ENCODE results near the gene MKI67.
"Not testable (repeated sequence)": the region's sequence is repeated elsewhere in the genome, so short reads cannot be mapped to it uniquely, and the experiment has no call there.

MKI67 gene

GRCh38 chr10:128149267-128150014 is 23.2 kb upstream of the MKI67 start:
- DNase-seq, result no peak

DNA sequence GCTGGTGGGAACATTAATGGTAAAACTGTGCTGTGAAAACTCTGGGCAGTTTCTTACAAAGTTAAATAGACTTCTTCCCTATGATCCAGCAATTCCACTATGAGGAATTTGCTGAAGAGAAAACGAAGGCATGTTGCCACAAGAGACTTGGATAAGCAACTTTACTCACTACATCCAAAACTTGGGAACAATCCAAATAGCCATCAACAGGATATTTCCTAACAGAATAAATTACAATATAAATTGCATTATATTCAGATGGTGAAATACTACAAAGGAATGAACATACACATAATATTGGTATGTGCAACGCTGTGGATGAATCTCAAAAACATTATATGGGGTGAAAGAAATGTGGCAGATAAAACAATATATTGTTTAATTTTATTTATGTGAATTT is 21.4 kb upstream of the MKI67 start:
- no peak for DNase-seq

- DNase-seq, result peak; percentile 43
Observed at GRCh38 chr10:128147064-128147463, 20.8 kb upstream of the MKI67 start.

- DNase-seq, result no peak
Observed at GRCh38 chr10:128144547-128144946, 18.3 kb upstream of the MKI67 start.

GRCh38 chr10:128143531-128143930 is 17.3 kb upstream of the MKI67 start:
- no peak for DNase-seq

DNA sequence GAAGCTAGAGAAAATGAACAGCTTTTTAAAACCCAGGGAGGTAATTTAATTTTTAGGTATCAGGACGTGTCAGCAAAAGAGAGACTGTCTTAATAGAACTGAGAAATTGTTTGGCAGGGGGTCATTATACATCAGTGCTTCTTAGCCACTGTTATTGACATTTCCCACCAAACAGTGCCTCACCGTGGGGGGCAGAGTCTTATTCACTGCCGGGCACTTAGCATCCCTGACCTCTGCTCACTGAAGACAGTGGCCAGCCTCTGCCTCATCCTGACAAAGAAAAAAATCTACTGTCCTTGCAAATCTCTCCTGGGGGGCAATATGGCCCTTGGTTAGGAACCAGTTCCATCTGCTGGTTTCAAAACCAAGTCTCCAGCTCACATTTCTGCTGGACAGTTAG is 14.2 kb upstream of the MKI67 start:
- no peak for DNase-seq

GRCh38 chr10:128138429-128138828 is 12.2 kb upstream of the MKI67 start:
- DNase-seq, result not testable (repeated sequence)

GRCh38 chr10:128137877-128138276 is 11.7 kb upstream of the MKI67 start:
- DNase-seq, result no peak

DNA sequence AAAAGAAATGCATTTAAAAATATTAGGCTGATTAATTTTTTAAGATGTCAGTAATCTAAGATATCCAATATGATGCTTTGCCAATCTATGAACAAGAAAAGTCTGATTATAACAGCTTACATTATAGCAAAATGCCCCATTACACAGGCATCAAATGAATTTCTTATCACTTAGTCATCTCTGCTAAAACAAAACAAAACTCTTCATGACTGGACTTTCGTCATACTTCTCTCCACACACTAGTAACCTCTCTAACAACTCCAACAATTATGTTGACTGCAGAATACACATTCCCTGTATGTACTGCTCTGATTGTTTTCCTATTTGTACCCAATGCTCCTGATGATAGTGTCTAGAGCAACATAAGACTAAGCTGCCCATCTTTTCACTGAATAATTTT is 3.8 kb upstream of the MKI67 start:
- DNase-seq, result no peak

DNA sequence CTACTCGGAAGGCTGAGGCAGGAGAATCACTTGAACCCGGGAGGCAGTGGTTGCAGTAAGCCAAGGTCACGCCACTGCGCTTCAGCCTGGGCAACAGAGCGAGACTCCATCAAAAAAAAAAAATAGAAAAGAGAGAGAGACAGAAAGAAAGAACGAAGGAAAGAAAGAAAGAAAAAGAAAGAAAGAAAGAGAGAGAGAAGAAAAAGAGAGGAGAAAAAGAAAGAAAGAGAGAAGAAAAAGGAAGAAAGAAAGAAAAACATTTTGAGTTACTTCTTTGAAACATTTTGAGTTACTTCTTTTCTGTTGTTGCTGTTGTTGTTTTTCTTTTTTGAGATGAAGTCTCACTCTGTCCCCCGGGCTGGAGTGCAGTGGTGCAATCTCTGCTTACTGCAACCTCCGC is 2.4 kb upstream of the MKI67 start:
- DNase-seq, result no peak

GRCh38 chr10:128125416-128125943 is 743 bp downstream of the MKI67 start:
- DNase-seq, result no peak

DNA sequence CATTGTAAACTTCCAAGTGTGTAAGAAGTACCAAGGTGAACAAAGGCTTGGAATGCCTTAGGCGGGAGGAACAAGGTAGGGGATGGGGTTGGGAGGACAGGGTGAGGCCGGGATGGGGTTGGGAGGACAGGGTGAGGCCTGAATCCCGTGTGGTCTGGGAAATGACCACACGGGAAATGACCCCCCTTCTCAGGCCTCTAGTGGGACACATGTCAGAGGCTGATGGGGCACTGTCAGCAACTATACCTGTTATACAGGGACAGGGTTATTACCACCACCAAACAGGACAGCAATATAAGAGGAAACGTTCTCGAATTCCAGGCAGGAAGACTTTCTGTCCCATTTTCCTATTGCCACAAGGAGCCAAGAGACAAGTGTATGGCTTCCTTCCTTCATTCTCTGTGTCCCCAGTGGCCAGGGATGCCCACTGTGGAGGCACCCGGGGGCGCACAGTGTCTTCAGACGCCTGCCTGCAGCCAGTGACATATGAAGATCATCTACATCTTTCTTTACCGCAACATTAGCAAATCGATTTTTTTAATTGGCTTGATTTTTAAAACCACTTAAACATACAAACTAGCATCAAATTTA is 1.3 kb downstream of the MKI67 start:
- no peak for DNase-seq

DNA sequence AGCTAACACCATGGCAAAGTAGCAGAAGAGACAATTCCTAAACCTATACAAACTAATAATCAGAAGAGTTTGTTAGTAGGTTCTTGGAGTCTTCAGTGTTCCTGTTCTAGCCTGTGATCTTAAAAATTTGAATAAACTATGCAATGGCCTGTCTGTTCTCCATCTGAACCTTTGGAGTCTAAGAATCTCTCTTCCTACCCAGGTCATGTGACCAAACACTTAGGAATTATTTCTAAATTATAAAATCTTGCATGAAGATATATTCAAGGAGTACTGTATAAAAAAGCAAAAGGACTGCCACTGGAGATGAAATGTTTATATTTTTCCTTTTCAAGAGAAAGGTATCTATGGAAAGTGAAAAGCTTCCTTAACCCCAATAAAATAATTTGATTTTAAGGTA is 2.4 kb downstream of the MKI67 start:
- no peak for DNase-seq

DNA sequence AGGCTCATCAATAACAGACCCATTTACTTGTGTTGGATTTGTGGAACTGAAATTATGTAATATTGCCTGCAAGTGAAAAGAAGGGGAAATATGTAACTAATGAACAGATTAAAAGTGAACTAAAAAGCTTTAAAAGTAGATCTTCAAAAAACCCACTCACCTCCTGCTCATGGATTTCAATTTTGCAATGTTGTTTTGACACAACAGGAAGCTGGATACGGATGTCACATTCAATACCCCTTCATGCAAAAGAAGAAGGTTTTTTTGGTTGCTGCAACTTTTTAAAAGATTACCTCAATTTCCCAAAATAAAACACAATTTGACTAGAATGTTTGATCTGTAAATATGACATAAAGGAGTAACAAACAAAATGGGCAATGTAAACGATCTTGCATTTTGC is 3.3 kb downstream of the MKI67 start:
- no peak for DNase-seq

GRCh38 chr10:128121750-128122412 is 4.3 kb downstream of the MKI67 start:
- no peak for DNase-seq

DNA sequence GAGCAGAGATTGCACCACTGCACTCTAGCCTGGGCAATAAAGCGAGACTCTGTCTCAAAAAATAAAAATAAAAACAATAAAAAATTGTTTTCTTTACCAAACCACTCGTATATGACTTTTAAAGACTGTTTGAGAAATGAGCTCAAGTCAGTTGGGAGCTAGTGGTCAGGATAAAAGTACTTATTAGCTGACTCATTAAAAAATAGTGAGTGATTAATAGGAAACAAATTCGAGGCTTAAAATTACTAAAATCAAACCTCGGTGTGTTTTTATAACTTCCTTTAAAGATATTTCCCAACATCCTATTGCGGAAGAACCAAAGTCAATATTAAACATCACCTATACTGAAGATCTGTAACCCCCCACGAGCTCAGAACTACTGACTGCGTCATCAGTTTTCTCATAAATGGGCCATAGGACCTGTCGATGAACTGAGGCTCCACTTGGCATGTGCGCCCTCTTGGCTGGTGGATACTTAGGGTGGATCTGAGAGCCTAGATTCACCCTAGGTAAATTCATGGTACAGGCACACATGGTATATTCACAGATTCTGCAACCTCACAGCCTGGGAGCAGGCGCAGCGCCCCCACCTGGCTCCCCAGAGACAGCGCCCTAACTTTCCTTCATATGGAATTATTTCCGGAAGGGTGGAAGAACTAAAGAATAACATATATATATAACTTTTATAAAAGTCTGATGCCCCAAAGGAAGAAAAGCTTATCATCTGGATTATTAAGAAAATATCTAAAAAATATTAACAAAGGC is 9.2 kb downstream of the MKI67 start:
- DNase-seq, result no peak

GRCh38 chr10:128116187-128116586 is 10.0 kb downstream of the MKI67 start:
- DNase-seq, result no peak

DNA sequence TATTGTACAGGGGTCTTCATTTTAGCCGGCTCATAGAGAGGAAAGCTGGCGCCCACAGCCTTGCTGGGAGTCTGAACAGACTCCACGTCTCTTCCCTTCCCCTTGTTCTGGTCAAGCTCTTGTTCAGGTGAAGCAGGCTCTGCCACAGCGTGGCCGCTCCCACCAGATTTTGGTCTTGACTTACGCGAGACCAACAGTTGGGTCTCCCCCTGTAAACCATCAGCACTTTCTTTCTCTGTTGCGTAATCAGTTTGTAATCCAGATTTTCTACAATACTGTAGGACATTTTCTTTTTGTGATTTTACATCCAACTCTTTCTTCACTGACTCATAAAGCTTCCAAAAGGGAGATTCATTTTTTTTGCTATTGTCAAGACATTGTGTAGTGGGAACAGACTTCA is 10.9 kb downstream of the MKI67 start:
- no peak for DNase-seq

- no peak for DNase-seq
Observed at GRCh38 chr10:128114901-128115300, 11.3 kb downstream of the MKI67 start.

- DNase-seq, result no peak
Observed at GRCh38 chr10:128113026-128113425, 13.2 kb downstream of the MKI67 start.

DNA sequence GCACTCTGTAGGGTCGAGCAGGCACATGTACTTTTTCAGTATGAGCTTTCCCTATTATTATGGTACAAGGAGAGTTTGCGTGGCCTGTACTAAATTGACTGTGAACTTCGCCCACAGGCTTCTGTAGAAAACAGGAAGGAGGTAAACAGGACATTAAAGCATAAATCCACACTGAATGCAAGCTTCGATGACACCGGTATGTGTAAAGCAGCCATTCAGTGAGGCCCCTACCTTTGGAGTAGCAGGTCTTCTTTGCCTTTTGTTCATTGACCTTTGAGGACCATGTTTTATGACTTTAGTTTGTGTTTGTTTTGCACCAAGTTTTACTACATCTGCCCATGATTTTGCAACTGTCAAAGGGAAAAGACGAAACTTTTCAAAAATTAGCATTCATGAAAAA is 14.5 kb downstream of the MKI67 start:
- no peak for DNase-seq

DNA sequence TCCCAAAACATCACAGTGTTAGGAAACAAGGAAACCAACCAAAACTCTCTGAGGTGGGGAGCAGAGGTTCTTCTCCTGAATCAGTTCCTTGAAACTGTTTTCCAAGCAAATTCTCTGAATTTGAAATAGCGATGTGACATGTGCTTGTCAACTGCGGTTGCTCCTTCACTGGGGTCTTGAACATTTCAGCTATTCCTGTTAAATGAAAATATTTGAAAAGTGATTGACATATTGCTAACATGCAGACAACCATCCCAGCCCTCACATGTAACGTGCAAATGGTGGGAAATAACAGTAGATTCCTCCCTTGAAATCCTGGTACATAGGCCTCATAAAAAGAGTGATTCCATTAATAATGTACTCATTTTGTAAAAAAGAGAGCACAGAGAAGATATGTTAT is 15.9 kb downstream of the MKI67 start:
- DNase-seq, result no peak

DNA sequence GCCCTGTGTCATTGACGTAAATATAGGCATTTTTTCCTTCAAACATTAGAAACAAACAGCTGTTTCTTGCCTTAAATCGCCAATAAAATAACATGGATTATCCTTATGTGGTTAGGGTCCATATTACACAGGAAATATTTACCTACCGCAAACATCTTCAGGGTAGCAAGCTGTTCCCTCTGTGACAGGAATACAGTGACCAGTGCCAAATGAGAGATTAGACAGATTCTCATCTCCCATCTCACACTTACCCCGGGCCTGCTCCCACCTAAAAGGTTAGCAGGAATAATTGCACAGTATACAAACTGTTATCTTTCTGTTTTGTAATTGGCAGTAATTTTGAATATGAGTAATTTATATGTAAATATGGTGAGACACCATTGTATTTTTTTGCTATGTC is 16.5 kb downstream of the MKI67 start:
- no peak for DNase-seq

Measured in CD4-positive, alpha-beta T cell treated with Interferon gamma for 1 hour (primary cell).